HepG2 (cell line): Measurements from ENCODE around the gene HMGN1. TPM values are rescaled to one million over a fixed set of nuclear protein-coding genes. Genes with fewer than 3 reads are reported as not detected.

Source experiments
- ATAC-seq: fragments of 200-7000 bp; cut with Tn5 transposase; 3 replicates; pipeline ENCODE4 v1.9.1; 2020; ENCODE audit warnings: mild to moderate bottlenecking, moderate library complexity
- BruUV-seq: library from RNA; stranded (reverse); fragments of 400-500 nt; replicated peaks from 2 replicates; lab custom pipeline; 2021; lab: Mats Ljungman, UMichigan
- CTCF ChIA-PET: fragments of 300-600 bp; formaldehyde crosslinking; extraction: SDS; loops from one replicate; lab custom pipeline; 2021; ENCODE audit warnings: low total read pairs, inconsistent platforms, low intra/inter-chr PET ratio; lab: Yijun Ruan, JAX
- POLR2A ChIA-PET: fragments of 350-600 bp; sonication (Branson Sonifier 250); formaldehyde crosslinking; loops from one replicate; lab custom pipeline; 2020; ENCODE audit warnings: antibody characterized with exemption, inconsistent platforms; lab: Yijun Ruan, JAX
- DNase-seq: peaks from one replicate; pipeline ENCODE4 v3.0.0-alpha.2; 2015; ENCODE audit warnings: low spot score
- FAIRE-seq: peaks from 3 replicates; lab custom pipeline; 2011; peaks lifted over from hg19 to GRCh38; lab: Jason Lieb, UNC
- H2AFZ ChIP-seq: one replicate; pipeline ENCODE4 v1.6.1; 2011; ENCODE audit warnings: low read length, inconsistent platforms
- H3K27ac ChIP-seq: fragments of 300-600 bp; 3 replicates; pipeline ENCODE4 v1.8.0; 2011; ENCODE audit warnings: mixed run types, mild to moderate bottlenecking, mixed read lengths, low read length, inconsistent platforms; ENCODE audit not compliant: insufficient read depth; ENCODE audit errors: extremely low read length
- H3K27me3 ChIP-seq, 2 experiments: fragments of 200-600 bp in 1 of 2; 2 replicates in 1 of 2; 3 replicates in 1 of 2; pipeline versions ENCODE4 v1.6.0 to v1.8.0; 2011; ENCODE audit warnings: low read length in 2 of 2, mild to moderate bottlenecking in 2 of 2, moderate library complexity in 2 of 2, inconsistent platforms in 1 of 2; ENCODE audit not compliant: insufficient read depth in 2 of 2, control insufficient read depth in 1 of 2
- H3K36me3 ChIP-seq, 2 experiments: fragments of 200-600 bp in 1 of 2; replicated peaks in 1 of 2; 2 replicates in 1 of 2; 3 replicates in 1 of 2; pipeline versions ENCODE4 v1.5.1 to v1.8.0; 2011; ENCODE audit warnings: low read length in 2 of 2, inconsistent platforms in 1 of 2; ENCODE audit not compliant: insufficient read depth in 2 of 2, control insufficient read depth in 1 of 2
- H3K4me1 ChIP-seq: 2 replicates; pipeline ENCODE4 v1.5.1; 2012; ENCODE audit warnings: low read length, inconsistent platforms; ENCODE audit not compliant: insufficient read depth
- H3K4me2 ChIP-seq: 2 replicates; pipeline ENCODE4 v1.6.0; 2011; ENCODE audit warnings: low read depth, low read length, inconsistent platforms
- H3K4me3 ChIP-seq, 3 experiments: fragments of 200-600 bp in 1 of 3; sonication (generic), shearing (Covaris generic) in 1 of 3; replicated peaks in 1 of 3; 2 replicates each; pipeline ENCODE4 v1.5.1; 2011 to 2016; ENCODE audit warnings: low read length in 3 of 3, inconsistent platforms in 2 of 3, low read depth in 2 of 3, mild to moderate bottlenecking in 2 of 3, control low read depth in 1 of 3, mixed read lengths in 1 of 3; ENCODE audit not compliant: insufficient read depth in 1 of 3
- H3K79me2 ChIP-seq: one replicate; pipeline ENCODE4 v1.6.1; 2011; ENCODE audit warnings: low read length, inconsistent platforms; ENCODE audit not compliant: insufficient read depth
- H3K9ac ChIP-seq: 2 replicates; pipeline ENCODE4 v1.6.0; 2011; ENCODE audit warnings: mild to moderate bottlenecking, low read depth, low read length, inconsistent platforms; ENCODE audit not compliant: insufficient read depth
- H3K9me3 ChIP-seq: 2 replicates; pipeline ENCODE4 v1.5.1; 2012; ENCODE audit warnings: mild to moderate bottlenecking, low read length
- H4K20me1 ChIP-seq: 2 replicates; pipeline ENCODE4 v1.6.0; 2011; ENCODE audit warnings: inconsistent platforms, mild to moderate bottlenecking, low read length, moderate library complexity; ENCODE audit not compliant: insufficient read depth
- EED ChIP-seq: sonication (generic); formaldehyde crosslinking; IDR thresholded peaks from 2 replicates; pipeline ENCODE4 v1.5.0; 2020; ENCODE audit warnings: mild to moderate bottlenecking, missing genetic modification reagents
- JUNB ChIP-seq: sonication (generic); formaldehyde crosslinking; IDR thresholded peaks from 2 replicates; pipeline ENCODE4 v1.8.0; 2022; ENCODE audit warnings: missing genetic modification reagents, mild to moderate bottlenecking, borderline replicate concordance
- MAX ChIP-seq: IDR thresholded peaks from 2 replicates; pipeline ENCODE4 v1.6.1; 2012; ENCODE audit warnings: inconsistent platforms
- MIER3 ChIP-seq: IDR thresholded peaks from 2 replicates; pipeline ENCODE4 v1.6.1; 2016; ENCODE audit warnings: missing compliant biosample characterization, borderline replicate concordance
- MTF2 ChIP-seq: sonication (generic); formaldehyde crosslinking; IDR thresholded peaks from 2 replicates; pipeline ENCODE4 v1.5.0; 2020; ENCODE audit warnings: missing genetic modification reagents, borderline replicate concordance
- MYPOP ChIP-seq: sonication (generic); formaldehyde crosslinking; IDR thresholded peaks from 2 replicates; pipeline ENCODE4 v1.8.1; 2023; ENCODE audit warnings: mild to moderate bottlenecking, moderate library complexity, missing genetic modification reagents
- SMC3 ChIP-seq: IDR thresholded peaks from 2 replicates; pipeline ENCODE4 v1.6.1; 2011; ENCODE audit warnings: low read length, improper control_type of control experiment
- TBP ChIP-seq: sonication (generic); formaldehyde crosslinking; IDR thresholded peaks from 2 replicates; pipeline ENCODE4 v1.5.0; 2020; ENCODE audit warnings: missing genetic modification reagents
- THAP8 ChIP-seq: sonication (generic); formaldehyde crosslinking; IDR thresholded peaks from 2 replicates; pipeline ENCODE4 v1.5.1; 2020; ENCODE audit warnings: missing genetic modification reagents, mild to moderate bottlenecking, borderline replicate concordance
- ZC3H4 ChIP-seq: sonication (generic); formaldehyde crosslinking; IDR thresholded peaks from 2 replicates; pipeline ENCODE4 v1.4.0; 2020; ENCODE audit warnings: missing genetic modification reagents, borderline replicate concordance
- ZIK1 ChIP-seq: sonication (generic); formaldehyde crosslinking; IDR thresholded peaks from 2 replicates; pipeline ENCODE4 v1.5.0; 2020; ENCODE audit warnings: mild to moderate bottlenecking, low read depth, missing genetic modification reagents, borderline replicate concordance
- ZNF274 ChIP-seq: sonication (generic); formaldehyde crosslinking; IDR thresholded peaks from 2 replicates; pipeline ENCODE4 v1.5.1; 2020; ENCODE audit warnings: mild to moderate bottlenecking, missing genetic modification reagents
- ZNF331 ChIP-seq: sonication (generic); formaldehyde crosslinking; IDR thresholded peaks from 2 replicates; pipeline ENCODE4 v1.4.0; 2020; ENCODE audit warnings: missing genetic modification reagents
- ZNF558 ChIP-seq: sonication (generic); formaldehyde crosslinking; IDR thresholded peaks from 2 replicates; pipeline ENCODE4 v1.9.0; 2022; ENCODE audit warnings: mild to moderate bottlenecking, missing genetic modification reagents, borderline replicate concordance
- ZNF563 ChIP-seq: sonication (generic); formaldehyde crosslinking; IDR thresholded peaks from 2 replicates; pipeline ENCODE4 v1.8.0; 2022; ENCODE audit warnings: mild to moderate bottlenecking, moderate library complexity, missing genetic modification reagents
- ZNF607 ChIP-seq: sonication (generic); formaldehyde crosslinking; IDR thresholded peaks from 2 replicates; pipeline ENCODE4 v1.5.1; 2020; ENCODE audit warnings: missing genetic modification reagents, mild to moderate bottlenecking, borderline replicate concordance
- ZNF629 ChIP-seq: sonication (generic); formaldehyde crosslinking; conservative IDR thresholded peaks from 2 replicates; pipeline ENCODE4 v1.5.0; 2020; ENCODE audit warnings: missing genetic modification reagents
- ZNF709 ChIP-seq: sonication (generic); formaldehyde crosslinking; IDR thresholded peaks from 2 replicates; pipeline ENCODE4 v1.5.0; 2020; ENCODE audit warnings: mild to moderate bottlenecking, missing genetic modification reagents
- WGBS: methylation state at CpG from one replicate; pipeline ENCODE4 v1.1.6; 2017; ENCODE audit warnings: low lambda C conversion rate; 5-methylcytosine and 5-hydroxymethylcytosine counted together
- in situ Hi-C: cut with HindIII; loops from 2 replicates; pipeline ENCODE4 v1.10.0; 2017; ENCODE audit warnings: low pct_unique_long_range_greater_than_20kb; ENCODE audit not compliant: extremely low pct_ligation_motif_present
- intact Hi-C: fragments of 100-400 bp; cut with micrococcal nuclease; formaldehyde crosslinking; loops from one replicate; pipeline ENCODE4 v1.10.0; 2022; ENCODE audit not compliant: unreplicated experiment
- polyA plus RNA-seq, 8 experiments: library from polyadenylated mRNA; depleted of rRNA in 3 of 8; stranded (reverse) in 7 of 8; unstranded in 1 of 8; fragments of >200 nt; fragmentation: Illumina TruSeq in 4 of 8; extraction: Trizol in 4 of 8; gene quantifications; 2 replicates each; pipeline versions ENCODE4 v1.2.1 to v1.2.3, GENCODE V29; 2011 to 2016; ENCODE audit warnings: low read depth in 4 of 8, missing spikeins in 1 of 8, mixed read lengths in 1 of 8; ENCODE audit not compliant: insufficient read depth in 1 of 8
- total RNA-seq, 5 experiments: library from RNA; depleted of rRNA; stranded (reverse); fragments of >200 nt; fragmentation: Illumina TruSeq; extraction: Trizol; gene quantifications; 2 replicates each; pipeline ENCODE4 v1.2.3, GENCODE V29; 2016; ENCODE audit warnings: low read depth in 1 of 5
- TF ChIP-seq, protein P1 (sequence below): sonication (generic); formaldehyde crosslinking; IDR thresholded peaks from 2 replicates; pipeline ENCODE4 v1.8.1; 2023; ENCODE audit warnings: mild to moderate bottlenecking, missing genetic modification reagents, borderline replicate concordance
- TF ChIP-seq, protein P2 (sequence below): sonication (generic); formaldehyde crosslinking; IDR thresholded peaks from 2 replicates; pipeline ENCODE4 v1.9.0; 2022; ENCODE audit warnings: low read depth, missing genetic modification reagents

The HMGN1 gene
- total and polyA plus RNA-seq, 2 of the 13 experiments (the other 11 are each of a cell fraction or from before 2014, with no cell fraction given) = 104 to 286 TPM

- TF ChIP-seq MYPOP (CRISPR knock-in tag) = no peak
- 0 out of 2 replicates have a peak, but pooled peaks have one; percentile 26 for TF ChIP-seq ZNF331
- 0 out of 2 replicates have a peak, but pooled peaks have one; percentile 25 for TF ChIP-seq MIER3 (CRISPR knock-in tag)
- TF ChIP-seq ZC3H4 = no peak
- TF ChIP-seq SMC3 = peak; percentile 74
- TF ChIP-seq EED = no peak
- TF ChIP-seq, protein P1, sequence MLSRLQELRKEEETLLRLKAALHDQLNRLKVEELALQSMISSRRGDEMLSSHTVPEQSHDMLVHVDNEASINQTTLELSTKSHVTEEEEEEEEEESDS (CRISPR knock-in tag) = no peak
- TF ChIP-seq, all 625 proteins: peak for 8
Measured at GRCh38 chr21:39336457-39337008, 12.4 kb downstream of the HMGN1 start (continued).

- peaks cover 16% of the 10 kb centered on the region for H3K4me1 ChIP-seq
- no peaks in the 10 kb centered on the region for H3K9me3 ChIP-seq
- no peaks in the 10 kb centered on the region for H3K27me3 ChIP-seq
- no peak overlapping the region for H3K4me2 ChIP-seq
- intact Hi-C loops = no loop called here
- no peak overlapping the region for H3K9ac ChIP-seq
- no peak overlapping the region for H3K4me3 ChIP-seq
- no peak overlapping the region for H2AFZ ChIP-seq
- H3K36me3 ChIP-seq = no peaks in the 10 kb centered on the region
- no peak for TF ChIP-seq ZNF274 (CRISPR knock-in tag)
- TF ChIP-seq TBP (CRISPR knock-in tag) = no peak
- no peak for TF ChIP-seq MAX
- TF ChIP-seq, protein P2, sequence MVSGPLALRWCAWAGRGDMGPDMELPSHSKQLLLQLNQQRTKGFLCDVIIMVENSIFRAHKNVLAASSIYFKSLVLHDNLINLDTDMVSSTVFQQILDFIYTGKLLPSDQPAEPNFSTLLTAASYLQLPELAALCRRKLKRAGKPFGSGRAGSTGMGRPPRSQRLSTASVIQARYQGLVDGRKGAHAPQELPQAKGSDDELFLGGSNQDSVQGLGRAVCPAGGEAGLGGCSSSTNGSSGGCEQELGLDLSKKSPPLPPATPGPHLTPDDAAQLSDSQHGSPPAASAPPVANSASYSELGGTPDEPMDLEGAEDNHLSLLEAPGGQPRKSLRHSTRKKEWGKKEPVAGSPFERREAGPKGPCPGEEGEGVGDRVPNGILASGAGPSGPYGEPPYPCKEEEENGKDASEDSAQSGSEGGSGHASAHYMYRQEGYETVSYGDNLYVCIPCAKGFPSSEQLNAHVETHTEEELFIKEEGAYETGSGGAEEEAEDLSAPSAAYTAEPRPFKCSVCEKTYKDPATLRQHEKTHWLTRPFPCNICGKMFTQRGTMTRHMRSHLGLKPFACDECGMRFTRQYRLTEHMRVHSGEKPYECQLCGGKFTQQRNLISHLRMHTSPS = no peak
- no peak for TF ChIP-seq JUNB (CRISPR knock-in tag)
- TF ChIP-seq ZNF629 (CRISPR knock-in tag) = no peak
- no peak for TF ChIP-seq ZNF563
- no peak for TF ChIP-seq MTF2 (CRISPR knock-in tag)
- no peak for TF ChIP-seq ZNF607
- TF ChIP-seq ZNF558 = no peak
- TF ChIP-seq MIER3 (CRISPR knock-in tag) = no peak
- TF ChIP-seq THAP8 = no peak
- TF ChIP-seq ZIK1 (CRISPR knock-in tag) = no peak
- TF ChIP-seq ZNF709 = no peak
- ChIA-PET POLR2A (no interaction called here), CTCF (no interaction called here)
- FAIRE-seq (no peak), ATAC-seq (no peak), DNase-seq (no peak)
- WGBS = 24% methylated on average over 4 of the region's 4 CpGs
- in situ Hi-C loops = no loop called here
- no peak overlapping the region for H3K27ac ChIP-seq
- H3K79me2 ChIP-seq = no peaks in the 10 kb centered on the region
- H4K20me1 ChIP-seq = no peaks in the 10 kb centered on the region
- no TSS peak for BruUV-seq
Measured at GRCh38 chr21:39334611-39335010, 14.3 kb downstream of the HMGN1 start.
